Omental fat pad (tissue), 4 donors: ENCODE data around the gene PNPLA5. TPM values are rescaled to one million over a fixed set of nuclear protein-coding genes. Genes with fewer than 3 reads are reported as not detected.

ENCODE experiments used
- ATAC-seq: fragments of 150-250 bp; one replicate; pipeline ENCODE4 v1.9.1; 2016; ENCODE audit warnings: mild to moderate bottlenecking, moderate library complexity; ENCODE audit not compliant: low FRiP score
- DNase-seq: peaks from one replicate; pipeline ENCODE4 v3.0.0-alpha.2; 2019; ENCODE audit warnings: low spot score
- CTCF ChIP-seq, 3 donors: fragments of 450-650 bp; IDR thresholded peaks; one replicate each; pipeline ENCODE4 v1.5.1; 2016 to 2017; ENCODE audit warnings: antibody characterized with exemption in 3 of 3, mild to moderate bottlenecking in 3 of 3, moderate library complexity in 2 of 3
- total RNA-seq, 4 donors: library from RNA; depleted of rRNA; stranded (reverse); fragments of >200 nt; gene quantifications; one replicate each; pipeline ENCODE4 v1.1.0, GENCODE V29; 2016

PNPLA5 gene
- total RNA-seq, 4 donors from 2014 or later: not detected

- TF ChIP-seq CTCF (IDR thresholded peaks at IDR 0.05): no peak
- DNase-seq (no peak), ATAC-seq (no peak)
Observed at GRCh38 chr22:43885786-43886185, 6.0 kb downstream of the PNPLA5 start.

- DNase-seq (no peak), ATAC-seq (no peak)
- no peak for TF ChIP-seq CTCF (IDR thresholded peaks at IDR 0.05)
Observed at GRCh38 chr22:43885319-43885671, 6.5 kb downstream of the PNPLA5 start.

- no peak for TF ChIP-seq CTCF (IDR thresholded peaks at IDR 0.05)
- peak; percentile 33 for DNase-seq
- ATAC-seq: no peak
Observed at GRCh38 chr22:43884600-43885318, 7.1 kb downstream of the PNPLA5 start.

- ATAC-seq (no peak), DNase-seq (no peak)
- TF ChIP-seq CTCF (IDR thresholded peaks at IDR 0.05): no peak
Observed at GRCh38 chr22:43883719-43884415, 7.9 kb downstream of the PNPLA5 start.

- no peak for ATAC-seq
- DNase-seq: no peak
- TF ChIP-seq CTCF (IDR thresholded peaks at IDR 0.05): no peak
Observed at GRCh38 chr22:43883012-43883661, 8.7 kb downstream of the PNPLA5 start.

GRCh38 chr22:43882122-43882767 is 9.6 kb downstream of the PNPLA5 start:
- no peak for TF ChIP-seq CTCF (IDR thresholded peaks at IDR 0.05)
- ATAC-seq: no peak
- no peak for DNase-seq
